B cell (primary cell): ENCODE measurements around the gene NNT. TPM values are rescaled to one million over a fixed set of nuclear protein-coding genes. Genes with fewer than 3 reads are reported as not detected.

Source experiments
- ATAC-seq: fragments of 200-7000 bp; cut with Tn5 transposase; one replicate; pipeline ENCODE4 v1.10.0; 2021; ENCODE audit warnings: low read depth, mild to moderate bottlenecking, moderate number of reproducible peaks, moderate library complexity
- CTCF ChIA-PET: fragments of 350-600 bp; sonication (Branson Sonifier 250); formaldehyde crosslinking; loops from one replicate; lab custom pipeline; 2021; ENCODE audit warnings: antibody characterized with exemption, inconsistent platforms; lab: Charles Lee
- POLR2A ChIA-PET: fragments of 350-600 bp; sonication (Branson Sonifier 250); formaldehyde crosslinking; loops from one replicate; lab custom pipeline; 2021; ENCODE audit warnings: antibody characterized with exemption; lab: Charles Lee
- DNase-seq: peaks from one replicate; pipeline ENCODE4 v3.0.0; 2013
- H2AFZ ChIP-seq: 2 replicates; pipeline ENCODE4 v1.6.1; 2012; ENCODE audit warnings: mild to moderate bottlenecking, low read depth, low read length; ENCODE audit not compliant: insufficient read depth, poor library complexity, severe bottlenecking
- H3K27ac ChIP-seq, 2 donors: 1 replicate in 1 of 2; 2 replicates in 1 of 2; pipeline ENCODE4 v1.5.1; 2012 to 2013; ENCODE audit warnings: low read length in 2 of 2, mild to moderate bottlenecking in 2 of 2, moderate library complexity in 1 of 2
- H3K27me3 ChIP-seq, 4 experiments: fragments of 200-600 bp in 1 of 4; sonication (generic) in 1 of 4; replicated peaks in 1 of 4; 1 replicate in 2 of 4; 2 replicates in 2 of 4; pipeline versions ENCODE4 v1.6.1 to v1.7.0; 2013 to 2016; ENCODE audit warnings: low read length in 3 of 4, mild to moderate bottlenecking in 2 of 4, mixed read lengths in 1 of 4, moderate library complexity in 1 of 4; ENCODE audit not compliant: insufficient read depth in 4 of 4, control insufficient read depth in 3 of 4; ENCODE audit errors: control extremely low read depth in 1 of 4
- H3K36me3 ChIP-seq, 2 experiments: replicated peaks in 1 of 2; 1 replicate in 1 of 2; 2 replicates in 1 of 2; pipeline versions ENCODE4 v1.6.1 to v1.7.1; 2013; ENCODE audit warnings: low read length in 1 of 2; ENCODE audit not compliant: insufficient read depth in 2 of 2, control insufficient read depth in 1 of 2; ENCODE audit errors: control extremely low read depth in 1 of 2, extremely low read depth in 1 of 2
- H3K4me1 ChIP-seq, 2 donors: fragments of 200-600 bp in 1 of 2; sonication (generic) in 1 of 2; 1 replicate in 1 of 2; 2 replicates in 1 of 2; pipeline versions ENCODE4 v1.5.1 to v1.6.1; 2013 to 2017; ENCODE audit warnings: low read length in 2 of 2; ENCODE audit not compliant: control insufficient read depth in 2 of 2, insufficient read depth in 2 of 2
- H3K4me2 ChIP-seq: replicated peaks from 2 replicates; pipeline ENCODE3; 2012; ENCODE audit warnings: mild to moderate bottlenecking, low read depth, low read length; ENCODE audit not compliant: poor library complexity, severe bottlenecking
- H3K4me3 ChIP-seq, 5 experiments: fragments of 200-600 bp in 1 of 5; sonication (generic) in 1 of 5; 1 replicate in 3 of 5; 2 replicates in 2 of 5; pipeline versions ENCODE4 v1.5.1 to v1.7.0; 2011 to 2016; ENCODE audit warnings: low read length in 4 of 5, mild to moderate bottlenecking in 4 of 5, low read depth in 2 of 5, control low read depth in 1 of 5, moderate library complexity in 1 of 5; ENCODE audit not compliant: insufficient read depth in 1 of 5; ENCODE audit errors: control extremely low read depth in 1 of 5, extremely low read depth in 1 of 5
- H3K79me2 ChIP-seq: fragments of 200-600 bp; sonication (generic); one replicate; pipeline ENCODE4 v1.6.0; 2016; ENCODE audit warnings: low read length; ENCODE audit not compliant: control insufficient read depth, insufficient read depth
- H3K9ac ChIP-seq: fragments of 200-600 bp; sonication (generic); 2 replicates; pipeline ENCODE4 v1.6.1; 2017; ENCODE audit warnings: mild to moderate bottlenecking, low read length, moderate library complexity
- H3K9me3 ChIP-seq, 3 donors: one replicate each; pipeline versions ENCODE4 v1.6.1 to v1.7.1; 2013; ENCODE audit warnings: low read length in 2 of 3; ENCODE audit not compliant: control insufficient read depth in 2 of 3, insufficient read depth in 1 of 3; ENCODE audit errors: control extremely low read depth in 1 of 3
- H4K20me1 ChIP-seq: 2 replicates; pipeline ENCODE4 v1.6.0; 2012; ENCODE audit warnings: mild to moderate bottlenecking, low read length; ENCODE audit not compliant: insufficient read depth, control insufficient read depth, poor library complexity, severe bottlenecking
- H3K27ac Mint-ChIP-seq: one replicate; pipeline ENCODE4 v1.8.0; 2021; ENCODE audit warnings: mixed read lengths
- H3K27me3 Mint-ChIP-seq: one replicate; pipeline ENCODE4 v1.8.0; 2021; ENCODE audit warnings: mixed read lengths
- H3K4me1 Mint-ChIP-seq: one replicate; pipeline ENCODE4 v1.8.0; 2021; ENCODE audit warnings: mixed read lengths
- H3K4me3 Mint-ChIP-seq: one replicate; pipeline ENCODE4 v1.8.0; 2021; ENCODE audit warnings: mixed read lengths
- H3K9me3 Mint-ChIP-seq: one replicate; pipeline ENCODE4 v1.8.0; 2022; ENCODE audit warnings: mixed read lengths; ENCODE audit not compliant: insufficient read depth
- CTCF ChIP-seq: fragments of 200-600 bp; IDR thresholded peaks from one replicate; pipeline ENCODE4 v1.8.0; 2022; ENCODE audit warnings: antibody characterized with exemption, mild to moderate bottlenecking
- EZH2 ChIP-seq: IDR thresholded peaks from 2 replicates; pipeline ENCODE4 v1.6.1; 2012; ENCODE audit warnings: borderline replicate concordance, low read depth, mild to moderate bottlenecking, moderate library complexity, low read length; ENCODE audit not compliant: insufficient read depth, poor library complexity, severe bottlenecking
- WGBS: methylation state at CpG from one replicate; pipeline ENCODE4 v1.1.5; 2013; ENCODE audit warnings: missing lambda C conversion rate; ENCODE audit not compliant: insufficient coverage; 5-methylcytosine and 5-hydroxymethylcytosine counted together
- intact Hi-C: fragments of 100-400 bp; cut with micrococcal nuclease; formaldehyde crosslinking; loops from one replicate; pipeline ENCODE4 v1.10.0; 2022
- polyA plus RNA-seq: library from polyadenylated mRNA; depleted of rRNA; stranded (reverse); fragments of >200 nt; gene quantifications from 2 replicates; pipeline ENCODE4 v1.2.3, GENCODE V29; 2012
- total RNA-seq, 2 donors: library from RNA; stranded (reverse); fragments of 120-200 nt in 1 of 2; gene quantifications; 1 replicate in 1 of 2; 2 replicates in 1 of 2; pipeline versions ENCODE4 v1.2.3 to v1.2.4, GENCODE V29; 2013 to 2022

NNT gene
- total and polyA plus RNA-seq, 2 donors (not counting 1 experiment from before 2014, with no cell fraction given): 17.8 to 61.1 TPM

- no peak overlapping the region for H3K27ac ChIP-seq
- H3K9me3 Mint-ChIP-seq: no peaks in the 10 kb centered on the region
- intact Hi-C loops: no loop called here
These were observed 71.6 kb downstream of the NNT start for GRCh38 chr5:43674536-43674935.

DNA sequence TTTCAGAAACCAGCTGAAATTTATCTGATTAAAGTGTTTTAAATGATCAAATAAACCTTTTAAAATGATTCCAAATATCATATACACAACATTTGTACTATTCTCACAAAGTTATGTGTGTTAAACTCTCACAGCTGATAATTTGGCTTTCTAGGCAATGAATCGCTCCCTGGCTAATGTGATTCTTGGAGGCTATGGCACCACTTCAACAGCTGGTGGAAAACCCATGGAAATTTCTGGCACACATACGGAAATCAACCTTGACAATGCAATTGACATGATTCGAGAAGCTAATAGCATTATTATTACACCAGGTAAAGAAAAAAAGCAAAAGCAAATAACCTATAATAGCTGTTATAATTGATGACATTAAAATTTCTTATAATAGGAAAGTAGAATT, 72.4 kb downstream of the NNT start:
- H3K27ac ChIP-seq: no peak overlapping the region
- no peaks in the 10 kb centered on the region for H4K20me1 ChIP-seq
- no peak for TF ChIP-seq CTCF
- no peak overlapping the region for H3K9ac ChIP-seq
- CTCF ChIA-PET: no interaction called here
- Mint-ChIP-seq H3K9me3 (no peaks in the 10 kb centered on the region), H3K4me3 (no peak overlapping the region), H3K4me1 (peaks cover 7% of the 10 kb centered on the region), H3K27me3 (no peaks in the 10 kb centered on the region), H3K27ac (no peak overlapping the region)
- peaks cover 15 to 22% of the 10 kb centered on the region in 2 experiments for H3K36me3 ChIP-seq
- POLR2A ChIA-PET: no interaction called here
- no peak overlapping the region for H2AFZ ChIP-seq
- no peak overlapping the region for H3K4me2 ChIP-seq
- intact Hi-C loops: no loop called here
- ATAC-seq (no peak), DNase-seq (no peak)
- WGBS: 100% methylated on average over 1 of the region's 3 CpGs
- H3K27me3 ChIP-seq: no peaks in the 10 kb centered on the region
- H3K9me3 ChIP-seq: no peaks in the 10 kb centered on the region
- H3K79me2 ChIP-seq: no peaks in the 10 kb centered on the region
- H3K4me3 ChIP-seq: no peak overlapping the region
- no peaks in the 10 kb centered on the region for H3K4me1 ChIP-seq

More at GRCh38 chr5:43674536-43674935, 71.6 kb downstream of the NNT start:
- Histone ChIP-seq H3K4me1 (no peaks in the 10 kb centered on the region), H3K27me3 (no peaks in the 10 kb centered on the region), H2AFZ (no peak overlapping the region), H3K79me2 (no peaks in the 10 kb centered on the region), H3K9me3 (no peaks in the 10 kb centered on the region), H3K36me3 (peaks cover 15 to 19% of the 10 kb centered on the region in 2 experiments), H4K20me1 (no peaks in the 10 kb centered on the region), H3K9ac (no peak overlapping the region), H3K4me2 (no peak overlapping the region), H3K4me3 (no peak overlapping the region)
- no peaks in the 10 kb centered on the region for H3K27me3 Mint-ChIP-seq
- H3K4me1 Mint-ChIP-seq: peaks cover 7% of the 10 kb centered on the region
- ATAC-seq (no peak), DNase-seq (no peak)
- ChIA-PET POLR2A (no interaction called here), CTCF (no interaction called here)
- H3K4me3 Mint-ChIP-seq: no peak overlapping the region
- TF ChIP-seq EZH2: no peak
- TF ChIP-seq CTCF: no peak
- no peak overlapping the region for H3K27ac Mint-ChIP-seq
